ENCODE measurements around the gene SAMD10.
A peak's percentile ranks its signal among the peaks of the same experiment; 100 is the strongest.
"Not testable (repeated sequence)": the region's sequence is repeated elsewhere in the genome, so short reads cannot be mapped to it uniquely, and the experiment has no call there.

SAMD10 gene

DNA sequence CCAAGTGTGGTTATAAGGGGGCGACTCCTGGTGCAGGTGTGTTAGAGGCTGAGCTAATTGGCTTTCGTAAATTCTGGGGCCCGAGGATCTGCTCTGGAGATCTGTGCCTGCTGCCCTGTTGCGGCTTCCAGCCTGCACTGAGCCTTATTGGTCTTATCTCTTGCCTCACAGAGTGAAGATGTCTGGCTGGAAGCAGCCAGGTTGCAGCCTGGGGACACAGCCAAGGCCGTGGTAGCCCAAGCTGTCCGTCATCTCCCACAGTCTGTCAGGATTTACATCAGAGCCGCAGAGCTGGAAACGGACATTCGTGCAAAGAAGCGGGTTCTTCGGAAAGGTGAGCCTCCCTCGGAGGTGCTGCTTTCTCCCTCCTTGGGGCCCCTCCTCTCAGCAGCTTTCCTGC is 21.5 kb upstream of the SAMD10 start:
- WGBS, 2 experiments (ENCODE audit: insufficient coverage in 2 of 2), result 94 to 98% methylated on average over 12 of the region's 12 CpGs
- H3K4me1 ChIP-seq (ENCODE audit: control insufficient read depth, insufficient read depth, low read length, poor library complexity, severe bottlenecking), result no peaks in the 10 kb centered on the region
- no peak overlapping the region for H3K27ac ChIP-seq (ENCODE audit: low read depth, low read length, severe bottlenecking)
- no peak overlapping the region for H3K4me3 ChIP-seq (ENCODE audit: extremely low read depth, insufficient read depth, low read length, poor library complexity, severe bottlenecking)
- H3K9me3 ChIP-seq (ENCODE audit: control insufficient read depth, low read length), result no peaks in the 10 kb centered on the region
- H3K36me3 ChIP-seq (ENCODE audit: control insufficient read depth, insufficient read depth, low read length), result peaks cover 88% of the 10 kb centered on the region

DNA sequence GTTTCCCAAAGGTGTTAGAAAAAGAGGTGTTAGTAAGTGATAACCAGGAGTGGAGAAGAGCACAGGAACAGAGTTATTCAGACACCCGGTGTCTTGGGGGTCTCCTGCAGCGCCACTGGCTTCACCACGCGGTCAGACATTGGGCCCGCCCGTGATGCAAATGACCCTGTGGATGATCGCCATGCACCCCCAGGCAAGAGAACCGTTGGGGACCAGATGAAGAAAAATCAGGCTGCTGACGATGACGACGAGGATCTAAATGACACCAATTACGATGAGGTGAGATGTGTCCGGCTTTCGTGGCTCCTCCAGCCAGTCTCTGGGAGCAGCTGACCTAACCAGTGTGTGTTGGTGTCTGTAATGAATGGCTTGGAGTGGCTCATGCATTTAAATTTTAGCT is 3.5 kb upstream of the SAMD10 start:
- H3K9me3 ChIP-seq (ENCODE audit: control insufficient read depth, low read length), result no peaks in the 10 kb centered on the region
- peaks cover 47% of the 10 kb centered on the region for H3K36me3 ChIP-seq (ENCODE audit: control insufficient read depth, insufficient read depth, low read length)
- H3K4me3 ChIP-seq (ENCODE audit: extremely low read depth, insufficient read depth, low read length, poor library complexity, severe bottlenecking), result no peak overlapping the region
- 94 to 97% methylated on average over 14 of the region's 14 CpGs for WGBS, 2 experiments (ENCODE audit: insufficient coverage in 2 of 2)
- peaks cover 12% of the 10 kb centered on the region for H3K4me1 ChIP-seq (ENCODE audit: control insufficient read depth, insufficient read depth, low read length, poor library complexity, severe bottlenecking)
- no peak overlapping the region for H3K27ac ChIP-seq (ENCODE audit: low read depth, low read length, severe bottlenecking)

DNA sequence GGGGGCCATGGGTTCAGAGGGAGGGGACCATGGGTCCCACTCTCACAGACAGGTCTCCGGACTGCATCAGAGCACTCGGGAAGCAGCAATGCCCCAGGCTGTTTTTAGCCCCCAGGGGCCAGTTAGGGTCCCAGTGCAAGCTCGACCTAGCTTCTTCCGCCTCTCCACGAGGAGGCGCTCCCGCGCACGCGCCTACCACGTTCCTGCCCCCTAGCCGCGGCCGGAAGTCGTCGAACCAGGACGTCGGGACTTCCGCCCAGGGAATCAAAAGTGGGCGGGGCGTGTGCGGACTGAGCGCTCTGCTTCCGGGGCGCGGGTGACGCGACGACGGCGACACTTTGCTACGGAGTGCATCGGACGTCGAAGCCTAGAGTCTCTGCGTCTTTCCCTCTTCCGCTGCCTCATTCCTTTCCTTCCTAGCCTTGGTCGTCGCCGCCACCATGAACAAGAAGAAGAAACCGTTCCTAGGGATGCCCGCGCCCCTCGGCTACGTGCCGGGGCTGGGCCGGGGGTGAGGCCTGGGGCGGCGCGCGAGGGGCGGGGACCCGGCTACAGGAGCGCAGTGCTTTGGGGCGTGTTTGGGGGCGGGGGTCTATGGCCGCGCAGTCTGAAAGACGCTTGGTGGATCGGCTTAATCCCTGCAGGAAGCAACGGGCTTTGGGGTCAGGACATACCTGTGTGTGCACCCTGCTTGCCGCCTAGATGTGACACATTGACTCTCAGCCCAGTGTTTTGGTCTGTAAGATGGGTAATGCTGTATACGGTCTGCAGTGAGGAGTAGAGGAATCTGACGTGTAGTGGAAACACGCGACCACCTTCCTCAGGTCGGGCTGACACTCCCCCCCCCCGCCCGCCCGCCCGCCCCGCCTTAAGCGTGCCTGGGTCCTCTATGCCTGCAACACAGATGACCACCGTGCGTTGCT is 1.6 kb upstream of the SAMD10 start, which contains the start of gene PRPF6:
Gene PRPF6 (plus strand): TSS at position 327 of the 923 bp plus-strand sequence. CDS start 114 bp downstream, at position 441.
- Histone ChIP-seq H3K27ac (ENCODE audit: low read depth, low read length, severe bottlenecking) (peak within 1 kb of the TSS; percentile 72), H3K36me3 (ENCODE audit: control insufficient read depth, insufficient read depth, low read length) (peaks cover 32% of the 10 kb centered on the region), H3K9me3 (ENCODE audit: control insufficient read depth, low read length) (no peaks in the 10 kb centered on the region), H3K4me3 (ENCODE audit: extremely low read depth, insufficient read depth, low read length, poor library complexity, severe bottlenecking) (peak within 1 kb of the TSS; percentile 64), H3K4me1 (ENCODE audit: control insufficient read depth, insufficient read depth, low read length, poor library complexity, severe bottlenecking) (peaks cover 13% of the 10 kb centered on the region)
- WGBS, 2 experiments (ENCODE audit: insufficient coverage in 2 of 2), result 0 to 1% methylated on average over 58 to 64 of the region's 75 CpGs

DNA sequence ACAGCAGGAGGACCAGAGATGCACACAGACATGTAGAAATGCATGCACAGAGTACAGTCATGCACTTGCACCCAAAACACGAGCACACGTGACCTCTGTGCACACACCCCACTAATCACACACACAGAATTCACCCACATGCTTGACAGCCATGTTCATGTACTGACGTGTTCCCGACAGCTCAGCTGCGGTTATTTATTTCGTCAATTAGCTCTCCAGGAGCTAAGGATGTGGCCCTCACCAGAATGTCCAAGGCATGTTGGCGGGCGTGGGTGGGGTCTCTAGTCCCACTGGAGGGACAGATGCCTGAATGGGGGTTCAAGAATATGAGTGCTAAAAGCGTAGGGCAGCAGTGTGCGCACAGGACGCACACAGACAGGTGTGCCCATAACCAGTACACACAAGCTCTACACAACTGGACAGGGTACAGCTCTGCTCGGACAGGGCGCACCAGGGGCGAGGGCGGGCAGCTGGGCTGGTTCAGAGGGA is 919 bp upstream of the SAMD10 start:
- Histone ChIP-seq H3K36me3 (ENCODE audit: control insufficient read depth, insufficient read depth, low read length) (peaks cover 25% of the 10 kb centered on the region), H3K4me1 (ENCODE audit: control insufficient read depth, insufficient read depth, low read length, poor library complexity, severe bottlenecking) (peaks cover 13% of the 10 kb centered on the region), H3K9me3 (ENCODE audit: control insufficient read depth, low read length) (no peaks in the 10 kb centered on the region), H3K4me3 (ENCODE audit: extremely low read depth, insufficient read depth, low read length, poor library complexity, severe bottlenecking) (peak overlapping the region; percentile 64), H3K27ac (ENCODE audit: low read depth, low read length, severe bottlenecking) (no peak overlapping the region)
- 88 to 96% methylated on average over 9 to 14 of the region's 15 CpGs for WGBS, 2 experiments (ENCODE audit: insufficient coverage in 2 of 2)

DNA sequence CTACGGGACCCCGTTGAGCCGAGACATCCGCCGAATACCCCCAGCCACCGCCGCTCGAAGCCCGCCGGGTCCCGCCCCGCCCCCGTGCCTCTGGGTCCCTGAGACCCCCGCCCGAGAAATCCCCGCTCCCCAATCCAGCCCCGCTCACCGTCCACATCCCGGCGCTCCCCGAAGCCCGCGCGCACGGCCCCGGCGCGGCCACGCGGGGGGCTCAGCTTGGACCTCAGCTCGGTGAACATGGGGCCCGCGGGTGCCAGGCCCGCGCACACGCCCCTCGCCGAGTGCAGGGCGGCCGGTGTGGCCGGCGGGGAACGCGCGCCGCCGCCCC is 249 bp downstream of the SAMD10 start:
- H3K27ac ChIP-seq (ENCODE audit: low read depth, low read length, severe bottlenecking), result no peak overlapping the region
- peaks cover 13% of the 10 kb centered on the region for H3K4me1 ChIP-seq (ENCODE audit: control insufficient read depth, insufficient read depth, low read length, poor library complexity, severe bottlenecking)
- peaks cover 14% of the 10 kb centered on the region for H3K36me3 ChIP-seq (ENCODE audit: control insufficient read depth, insufficient read depth, low read length)
- 0% methylated on average over 34 to 47 of the region's 47 CpGs for WGBS, 2 experiments (ENCODE audit: insufficient coverage in 2 of 2)
- peak overlapping the region; percentile 55 for H3K4me3 ChIP-seq (ENCODE audit: extremely low read depth, insufficient read depth, low read length, poor library complexity, severe bottlenecking)
- H3K9me3 ChIP-seq (ENCODE audit: control insufficient read depth, low read length), result no peaks in the 10 kb centered on the region

DNA sequence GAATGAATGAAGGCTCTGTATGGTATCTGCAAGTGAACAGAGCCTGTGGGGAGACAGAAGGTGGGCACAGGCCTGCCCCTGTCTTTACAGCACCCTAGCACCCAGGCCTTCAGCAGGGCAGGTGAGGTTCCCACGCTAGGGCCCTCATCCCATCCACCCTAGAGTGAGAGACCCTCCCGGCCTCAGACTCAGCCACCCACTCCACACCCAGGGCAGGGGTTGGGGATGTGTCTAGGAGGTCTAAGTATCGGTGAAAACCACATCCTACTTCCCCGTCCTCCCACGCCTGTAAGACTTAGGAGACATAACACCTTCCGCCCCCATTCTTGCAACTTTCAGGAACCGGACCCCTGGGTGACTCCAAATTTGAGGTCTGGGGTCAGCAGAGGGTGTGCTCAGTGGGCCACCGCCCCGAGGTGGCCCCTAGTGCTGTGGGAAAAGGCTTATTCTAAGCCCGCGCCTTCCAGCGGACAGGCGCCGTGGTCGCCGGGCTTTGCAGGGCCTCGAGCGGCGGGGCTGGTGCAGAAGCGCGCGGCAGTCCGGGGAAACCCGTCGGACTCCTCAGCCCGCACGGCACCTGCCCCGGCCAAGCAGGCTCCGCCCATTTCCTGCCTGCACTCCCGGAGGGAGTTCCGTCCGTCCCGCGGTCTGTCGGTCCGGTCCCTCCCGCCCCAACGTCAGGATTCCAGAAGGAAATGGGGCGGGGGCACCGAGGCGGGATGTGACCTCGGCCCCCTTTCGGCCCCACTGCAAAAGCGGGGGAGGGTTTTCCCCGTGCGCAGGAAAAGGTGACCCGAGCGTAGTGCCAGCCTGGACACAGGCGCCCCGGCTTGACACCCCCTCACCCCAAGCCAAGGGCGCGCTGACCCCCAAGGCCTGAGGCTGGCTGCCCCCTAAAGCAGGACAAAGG is 868 bp downstream of the SAMD10 start:
- Histone ChIP-seq H3K27ac (ENCODE audit: low read depth, low read length, severe bottlenecking) (no peak overlapping the region), H3K4me3 (ENCODE audit: extremely low read depth, insufficient read depth, low read length, poor library complexity, severe bottlenecking) (peak overlapping the region; percentile 55), H3K4me1 (ENCODE audit: control insufficient read depth, insufficient read depth, low read length, poor library complexity, severe bottlenecking) (peaks cover 13% of the 10 kb centered on the region), H3K9me3 (ENCODE audit: control insufficient read depth, low read length) (no peaks in the 10 kb centered on the region), H3K36me3 (ENCODE audit: control insufficient read depth, insufficient read depth, low read length) (peaks cover 8% of the 10 kb centered on the region)
- WGBS, 2 experiments (ENCODE audit: insufficient coverage in 2 of 2), result 8 to 9% methylated on average over 36 to 45 of the region's 52 CpGs

DNA sequence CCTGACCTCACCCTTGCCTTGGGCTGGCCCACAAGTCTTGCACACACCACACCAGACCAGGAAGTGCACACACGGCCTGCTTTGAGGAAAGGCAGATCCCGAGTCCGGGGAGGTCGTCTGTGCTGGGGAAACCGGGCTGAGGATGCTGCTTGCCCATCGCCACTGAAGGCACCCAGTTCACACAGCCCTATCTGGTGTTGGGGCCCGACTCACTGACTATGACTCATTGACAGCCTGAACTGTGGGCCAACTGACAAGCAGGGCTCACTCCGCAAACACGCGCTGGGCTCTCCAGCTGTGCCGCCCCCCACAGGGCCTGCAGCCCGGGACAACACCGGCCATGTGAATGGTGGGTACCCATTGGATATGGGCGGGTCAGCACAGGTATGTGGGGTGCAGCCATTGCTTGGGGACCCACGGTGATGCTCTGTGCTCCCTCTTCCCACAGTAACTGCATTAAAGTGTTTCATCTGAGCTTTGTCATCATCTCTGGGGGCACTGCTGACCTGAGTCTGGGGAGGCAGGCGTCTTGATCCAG is 1.6 kb downstream of the SAMD10 start:
- Histone ChIP-seq H3K4me3 (ENCODE audit: extremely low read depth, insufficient read depth, low read length, poor library complexity, severe bottlenecking) (no peak overlapping the region), H3K36me3 (ENCODE audit: control insufficient read depth, insufficient read depth, low read length) (no peaks in the 10 kb centered on the region), H3K9me3 (ENCODE audit: control insufficient read depth, low read length) (no peaks in the 10 kb centered on the region), H3K4me1 (ENCODE audit: control insufficient read depth, insufficient read depth, low read length, poor library complexity, severe bottlenecking) (peaks cover 13% of the 10 kb centered on the region), H3K27ac (ENCODE audit: low read depth, low read length, severe bottlenecking) (peak overlapping the region; percentile 23)
- 71 to 72% methylated on average over 10 to 16 of the region's 16 CpGs for WGBS, 2 experiments (ENCODE audit: insufficient coverage in 2 of 2)

DNA sequence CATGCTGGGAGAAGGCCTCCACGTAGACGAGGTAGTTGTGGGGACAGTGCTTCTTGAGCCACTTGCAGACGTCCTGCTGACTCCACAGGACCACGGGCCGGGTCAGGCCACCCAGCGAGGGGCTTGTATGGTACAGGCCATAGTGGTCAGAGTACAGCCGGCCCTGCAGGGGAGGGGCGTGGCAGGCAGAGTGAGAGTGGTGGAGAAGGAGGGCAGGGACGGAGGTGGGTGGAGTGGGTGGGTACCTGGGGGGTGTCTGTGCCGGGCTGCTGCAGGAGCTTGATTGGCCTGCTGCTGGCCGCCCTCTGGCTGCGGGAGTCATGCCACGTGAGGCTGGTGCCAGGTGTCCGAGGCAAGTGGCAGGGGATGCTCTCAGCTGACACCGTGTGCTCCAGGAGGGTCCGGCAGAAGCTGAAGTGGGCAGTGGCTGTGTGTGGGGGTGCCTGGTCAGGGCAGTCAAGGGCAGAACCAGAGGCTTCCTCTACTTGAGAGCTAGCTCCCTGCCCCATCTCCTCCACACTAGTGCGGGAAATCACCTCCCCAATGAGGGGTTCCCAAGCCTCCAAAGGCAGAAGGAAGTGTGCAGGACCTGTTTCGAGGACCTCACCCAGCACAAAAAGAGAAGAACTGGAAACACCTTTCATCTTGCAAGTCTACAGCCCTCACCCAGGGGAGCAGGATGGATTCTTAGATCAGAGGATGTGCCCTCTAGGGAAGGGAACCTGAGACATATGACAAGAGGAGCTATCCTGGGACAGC is 2.3 kb downstream of the SAMD10 start:
- Histone ChIP-seq H3K27ac (ENCODE audit: low read depth, low read length, severe bottlenecking) (peak overlapping the region; percentile 23), H3K4me1 (ENCODE audit: control insufficient read depth, insufficient read depth, low read length, poor library complexity, severe bottlenecking) (peaks cover 13% of the 10 kb centered on the region), H3K36me3 (ENCODE audit: control insufficient read depth, insufficient read depth, low read length) (no peaks in the 10 kb centered on the region), H3K9me3 (ENCODE audit: control insufficient read depth, low read length) (no peaks in the 10 kb centered on the region), H3K4me3 (ENCODE audit: extremely low read depth, insufficient read depth, low read length, poor library complexity, severe bottlenecking) (no peak overlapping the region)
- 87 to 91% methylated on average over 14 to 16 of the region's 18 CpGs for WGBS, 2 experiments (ENCODE audit: insufficient coverage in 2 of 2)

DNA sequence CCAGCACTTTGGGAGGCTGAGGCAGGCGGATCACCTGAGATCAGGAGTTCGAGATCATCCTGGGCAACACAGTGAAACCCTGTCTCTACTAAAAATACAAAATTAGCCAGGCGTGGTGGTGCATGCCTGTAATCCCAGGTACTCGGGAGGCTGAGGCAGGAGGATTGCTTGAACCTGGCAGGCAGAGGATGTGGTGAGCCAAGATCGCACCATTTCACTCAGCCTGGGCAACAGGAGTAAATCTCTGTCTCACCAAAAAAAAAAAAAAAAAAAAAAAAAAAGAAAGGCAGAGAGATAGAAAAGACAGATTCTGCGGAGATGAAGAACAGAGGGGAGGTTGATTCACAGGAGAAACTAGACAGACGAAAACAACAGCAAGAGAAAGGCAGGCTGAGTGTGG is 2.9 kb downstream of the SAMD10 start:
- H3K9me3 ChIP-seq (ENCODE audit: control insufficient read depth, low read length); H3K4me1 ChIP-seq (ENCODE audit: control insufficient read depth, insufficient read depth, low read length, poor library complexity, severe bottlenecking); H3K27ac ChIP-seq (ENCODE audit: low read depth, low read length, severe bottlenecking); H3K36me3 ChIP-seq (ENCODE audit: control insufficient read depth, insufficient read depth, low read length); H3K4me3 ChIP-seq (ENCODE audit: extremely low read depth, insufficient read depth, low read length, poor library complexity, severe bottlenecking): not testable (repeated sequence)
- 70 to 94% methylated on average over 3 to 6 of the region's 7 CpGs for WGBS, 2 experiments (ENCODE audit: insufficient coverage in 2 of 2)
